Esophagus squamous epithelium (tissue), 5 donors: ENCODE results near the gene RASA3. TPM values are rescaled to one million over a fixed set of nuclear protein-coding genes. Genes with fewer than 3 reads are reported as not detected.

Experiments
- DNase-seq: peaks from one replicate; lab custom pipeline; 2025; lab: John Stamatoyannopoulos, UW
- H3K27ac ChIP-seq, 4 donors: fragments of 200-600 bp; sonication (generic); one replicate each; pipeline ENCODE4 v1.5.1; 2016 to 2019; ENCODE audit warnings: mild to moderate bottlenecking in 1 of 4
- H3K27me3 ChIP-seq, 4 donors: fragments of 200-600 bp; sonication (generic); 1 replicate in 3 of 4; 2 replicates in 1 of 4; pipeline versions ENCODE4 v1.5.1 to v1.6.0; 2017 to 2021; ENCODE audit warnings: antibody characterized with exemption in 1 of 4
- H3K36me3 ChIP-seq, 3 donors: fragments of 200-600 bp; sonication (generic); one replicate each; pipeline ENCODE4 v1.5.1; 2016 to 2019
- H3K4me1 ChIP-seq, 3 donors: fragments of 200-600 bp; sonication (generic); one replicate each; pipeline ENCODE4 v1.5.1; 2017 to 2019
- H3K4me3 ChIP-seq, 4 donors: fragments of 200-600 bp; sonication (generic); 1 replicate in 3 of 4; 2 replicates in 1 of 4; pipeline ENCODE4 v1.5.1; 2016 to 2019; ENCODE audit warnings: mild to moderate bottlenecking in 2 of 4, moderate library complexity in 1 of 4
- H3K9me3 ChIP-seq, 3 donors: fragments of 200-600 bp; sonication (generic); one replicate each; pipeline ENCODE4 v1.5.1; 2016 to 2019
- CTCF ChIP-seq, 6 experiments: fragments of 450-650 bp in 4 of 6; fragments of 200-600 bp in 2 of 6; sonication (generic) in 2 of 6; IDR thresholded peaks; one replicate each; pipeline ENCODE4 v1.5.1; 2016 to 2019; ENCODE audit warnings: antibody characterized with exemption in 6 of 6, mild to moderate bottlenecking in 4 of 6, moderate library complexity in 4 of 6
- POLR2A ChIP-seq, 4 donors: fragments of 450-650 bp; IDR thresholded peaks; one replicate each; pipeline ENCODE4 v1.6.1; 2017; ENCODE audit warnings: antibody characterized with exemption in 4 of 4, mild to moderate bottlenecking in 4 of 4, moderate library complexity in 3 of 4
- WGBS, 2 donors: methylation state at CpG; one replicate each; pipeline ENCODE4 v1.1.5; 2018; 5-methylcytosine and 5-hydroxymethylcytosine counted together
- intact Hi-C: fragments of 100-400 bp; cut with DNase I; formaldehyde crosslinking; loops from one replicate; pipeline ENCODE4 v1.15.0; 2022
- total RNA-seq, 4 donors: library from RNA; depleted of rRNA; stranded (reverse); fragments of >200 nt; gene quantifications; one replicate each; pipeline ENCODE4 v1.1.0, GENCODE V29; 2016
- donor health status: DM: yes; HTN: yes; CAD: no.

RASA3 gene
- total RNA-seq, 4 donors from 2014 or later, result 1.4 to 8.8 (median 3.1) TPM

GRCh38 chr13:113959198-113959597 lies 173.2 kb downstream of the RASA3 start:
- Histone ChIP-seq H3K36me3 (no peaks in the 10 kb centered on the region), H3K9me3 (peaks cover 0 to 4% (median 0%) of the 10 kb centered on the region in 3 donors), H3K4me1 (no peaks in the 10 kb centered on the region), H3K27ac (no peak overlapping the region), H3K27me3 (no peaks in the 10 kb centered on the region), H3K4me3 (no peak overlapping the region)
- 40 to 80% methylated on average over 1 of the region's 1 CpG for WGBS, 2 donors
- no peak for DNase-seq
- intact Hi-C loops, result no loop called here
- no peak for TF ChIP-seq CTCF (IDR thresholded peaks at IDR 0.05)
- TF ChIP-seq POLR2A (IDR thresholded peaks at IDR 0.05), result no peak

DNA sequence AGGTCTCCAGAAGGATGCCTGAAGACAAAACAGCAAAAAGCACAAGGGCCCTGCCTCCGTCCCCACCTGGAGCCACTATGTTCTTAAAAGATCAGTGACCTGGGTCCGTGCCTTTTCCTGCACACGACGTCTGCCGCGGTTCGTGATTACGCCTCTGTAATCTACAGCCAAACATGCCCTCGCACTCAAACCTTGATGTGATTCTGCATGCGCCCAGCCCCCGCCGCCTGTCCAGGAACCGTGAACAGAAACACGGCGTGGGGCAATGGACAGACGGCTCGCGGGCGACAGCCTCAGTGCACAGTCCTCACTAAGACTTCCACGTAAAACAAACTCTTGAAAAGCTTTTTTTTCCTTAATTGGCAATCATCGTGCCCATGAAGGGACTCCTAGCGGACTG lies 174.1 kb downstream of the RASA3 start:
- WGBS, 2 donors, result 92 to 94% methylated on average over 21 to 22 of the region's 22 CpGs
- intact Hi-C loops, result no loop called here
- TF ChIP-seq POLR2A (IDR thresholded peaks at IDR 0.05) (no peak), CTCF (IDR thresholded peaks at IDR 0.05) (no peak)
- no peaks in the 10 kb centered on the region for H3K36me3 ChIP-seq
- no peak for DNase-seq
- no peak overlapping the region for H3K4me3 ChIP-seq
- no peak overlapping the region for H3K27ac ChIP-seq
- H3K27me3 ChIP-seq, result no peaks in the 10 kb centered on the region
- no peaks in the 10 kb centered on the region for H3K4me1 ChIP-seq
- H3K9me3 ChIP-seq, result peaks cover 0 to 4% (median 0%) of the 10 kb centered on the region in 3 donors

- H3K27ac ChIP-seq, result no peak overlapping the region
- peaks cover 0 to 4% (median 0%) of the 10 kb centered on the region in 3 donors for H3K9me3 ChIP-seq
- 76 to 88% methylated on average over 3 to 5 of the region's 14 CpGs for WGBS, 2 donors
- no peak overlapping the region for H3K4me3 ChIP-seq
- DNase-seq, result no peak
- intact Hi-C loops, result no loop called here
- no peaks in the 10 kb centered on the region for H3K36me3 ChIP-seq
- TF ChIP-seq POLR2A (IDR thresholded peaks at IDR 0.05) (no peak), CTCF (IDR thresholded peaks at IDR 0.05) (no peak)
- H3K4me1 ChIP-seq, result peaks cover under 1 to 3% (median 1%) of the 10 kb centered on the region in 3 donors
- H3K27me3 ChIP-seq, result peaks cover 0 to 6% (median 0%) of the 10 kb centered on the region in 4 donors
Measured at GRCh38 chr13:113956571-113956970, 175.9 kb downstream of the RASA3 start.

- TF ChIP-seq POLR2A (IDR thresholded peaks at IDR 0.05) (no peak), CTCF (IDR thresholded peaks at IDR 0.05) (no peak)
- WGBS, 2 donors, result 89 to 92% methylated on average over 27 of the region's 27 CpGs
- H3K27ac ChIP-seq, result no peak overlapping the region
- H3K36me3 ChIP-seq, result no peaks in the 10 kb centered on the region
- peaks cover 0 to 6% (median 0%) of the 10 kb centered on the region in 4 donors for H3K27me3 ChIP-seq
- peaks cover 6 to 12% (median 9%) of the 10 kb centered on the region in 3 donors for H3K4me1 ChIP-seq
- no peak overlapping the region for H3K4me3 ChIP-seq
- no peak for DNase-seq
- H3K9me3 ChIP-seq, result peaks cover 0 to 4% (median 0%) of the 10 kb centered on the region in 3 donors
- intact Hi-C loops, result no loop called here
Measured at GRCh38 chr13:113955691-113956090, 176.7 kb downstream of the RASA3 start.

DNA sequence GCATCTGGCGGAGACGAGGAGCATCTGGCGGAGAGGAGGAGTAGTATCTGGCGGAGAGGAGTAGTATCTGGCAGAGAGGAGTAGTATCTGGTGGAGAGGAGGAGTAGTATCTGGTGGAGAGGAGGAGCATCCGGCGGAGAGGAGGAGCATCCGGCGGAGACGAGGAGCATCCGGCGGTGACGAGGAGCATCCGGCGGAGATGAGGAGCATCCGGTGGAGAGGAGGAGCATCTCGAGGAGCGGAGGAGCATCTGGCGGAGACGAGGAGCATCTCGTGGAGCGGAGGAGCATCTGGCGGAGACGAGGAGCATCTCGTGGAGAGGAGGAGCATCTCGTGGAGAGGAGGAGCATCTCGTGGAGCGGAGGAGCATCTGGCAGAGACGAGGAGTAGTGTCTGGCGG lies 177.2 kb downstream of the RASA3 start:
- WGBS, 2 donors, result 87 to 88% methylated on average over 29 of the region's 29 CpGs
- TF ChIP-seq POLR2A (IDR thresholded peaks at IDR 0.05), result no peak
- no peak for TF ChIP-seq CTCF (IDR thresholded peaks at IDR 0.05)
- intact Hi-C loops, result no loop called here

More for the DNA sequence above, 177.2 kb downstream of the RASA3 start:
- H3K27ac ChIP-seq, result no peak overlapping the region
- H3K36me3 ChIP-seq, result no peaks in the 10 kb centered on the region
- no peak overlapping the region for H3K4me3 ChIP-seq
- peaks cover 0 to 4% (median 0%) of the 10 kb centered on the region in 3 donors for H3K9me3 ChIP-seq
- peaks cover 0 to 6% (median 0%) of the 10 kb centered on the region in 4 donors for H3K27me3 ChIP-seq
- peaks cover 6 to 14% (median 12%) of the 10 kb centered on the region in 3 donors for H3K4me1 ChIP-seq
- no peak for DNase-seq
